Panc1 (cell line): ENCODE results near the gene GPR42. TPM values are rescaled to one million over a fixed set of nuclear protein-coding genes. Genes with fewer than 3 reads are reported as not detected.
"Not testable (repeated sequence)": the region's sequence is repeated elsewhere in the genome, so short reads cannot be mapped to it uniquely, and the experiment has no call there.

Source experiments
- ATAC-seq: fragments of 200-7000 bp; cut with Tn5 transposase; 2 replicates; pipeline ENCODE4 v1.9.1; 2020; ENCODE audit warnings: mild to moderate bottlenecking, moderate library complexity
- BruUV-seq: library from RNA; stranded (reverse); fragments of 400-500 nt; replicated peaks from 2 replicates; lab custom pipeline; 2021; lab: Mats Ljungman, UMichigan
- CTCF ChIA-PET: fragments of 300-600 bp; sonication (Branson Sonifier 250); formaldehyde crosslinking; loops from one replicate; lab custom pipeline; 2022; ENCODE audit warnings: antibody characterized with exemption; lab: Charles Lee
- POLR2A ChIA-PET: fragments of 300-600 bp; sonication (Branson Sonifier 250); formaldehyde crosslinking; loops from one replicate; lab custom pipeline; 2022; ENCODE audit warnings: antibody characterized with exemption; lab: Charles Lee
- DNase-seq: peaks from one replicate; pipeline ENCODE4 v3.0.0-alpha.2; 2010; ENCODE audit warnings: low read depth, low spot score
- H3K27ac ChIP-seq: 2 replicates; pipeline ENCODE4 v1.5.1; 2011; ENCODE audit warnings: mild to moderate bottlenecking, low read length, inconsistent platforms
- H3K27me3 ChIP-seq: fragments of 200-500 bp; sonication (Bioruptor generic); 2 replicates; pipeline ENCODE4 v1.6.0; 2014; ENCODE audit warnings: low read length, inconsistent platforms; ENCODE audit not compliant: control insufficient read depth, insufficient read depth
- H3K36me3 ChIP-seq: fragments of 200-500 bp; sonication (Bioruptor generic); 2 replicates; pipeline ENCODE4 v1.5.1; 2014; ENCODE audit warnings: inconsistent platforms, mild to moderate bottlenecking, low read length, moderate library complexity; ENCODE audit not compliant: control insufficient read depth, insufficient read depth
- H3K4me1 ChIP-seq: 2 replicates; pipeline ENCODE4 v1.5.1; 2011; ENCODE audit warnings: inconsistent platforms, mild to moderate bottlenecking, low read length, moderate library complexity; ENCODE audit not compliant: control insufficient read depth, insufficient read depth
- H3K4me3 ChIP-seq, 2 experiments: 2 replicates each; pipeline ENCODE4 v1.5.1; 2011 to 2012; ENCODE audit warnings: low read depth in 2 of 2, low read length in 2 of 2, mild to moderate bottlenecking in 2 of 2, inconsistent platforms in 1 of 2, moderate library complexity in 1 of 2
- H3K9me3 ChIP-seq: fragments of 200-500 bp; sonication (Bioruptor generic); 2 replicates; pipeline ENCODE4 v1.5.1; 2014; ENCODE audit warnings: low read depth, mild to moderate bottlenecking, inconsistent platforms, low read length, moderate library complexity; ENCODE audit not compliant: control insufficient read depth, insufficient read depth
- POLR2AphosphoS5 ChIP-seq: IDR thresholded peaks from 2 replicates; pipeline ENCODE4 v1.6.1; 2012; ENCODE audit warnings: mild to moderate bottlenecking, low read depth, low read length, moderate library complexity
- SIN3A ChIP-seq: IDR thresholded peaks from 2 replicates; pipeline ENCODE4 v1.6.1; 2012; ENCODE audit warnings: low read depth, mild to moderate bottlenecking, low read length, moderate library complexity, borderline replicate concordance; ENCODE audit not compliant: insufficient read depth
- TCF7L2 ChIP-seq: IDR thresholded peaks from 2 replicates; pipeline ENCODE4 v1.6.1; 2011; ENCODE audit warnings: mild to moderate bottlenecking, low read depth, low read length, inconsistent platforms
- in situ Hi-C: cut with HindIII; loops from 2 replicates; pipeline ENCODE4 v1.10.0; 2016; ENCODE audit warnings: low sequenced_read_pairs, low pct_unique_long_range_greater_than_20kb
- intact Hi-C: fragments of 100-400 bp; cut with micrococcal nuclease; formaldehyde crosslinking; loops from one replicate; pipeline ENCODE4 v1.10.0; 2022; ENCODE audit not compliant: unreplicated experiment
- total RNA-seq: library from RNA; stranded (reverse); gene quantifications from one replicate; pipeline ENCODE4 v1.2.1, GENCODE V29; 2021; ENCODE audit not compliant: unreplicated experiment
- TF ChIP-seq, protein P1 (sequence below), 2 experiments: IDR thresholded peaks; 2 replicates each; pipeline ENCODE4 v1.6.1; 2011 to 2012; ENCODE audit warnings: low read depth in 2 of 2, control low read depth in 1 of 2, low read length in 1 of 2, mild to moderate bottlenecking in 1 of 2, moderate library complexity in 1 of 2; ENCODE audit not compliant: insufficient read depth in 1 of 2
- TF ChIP-seq, protein P2 (sequence below): fragments of 450-650 bp; IDR thresholded peaks from 2 replicates; pipeline ENCODE4 v1.5.1; 2017; ENCODE audit warnings: mild to moderate bottlenecking

Gene GPR42
- total RNA-seq, 1 experiment from 2014 or later, result not detected

DNA sequence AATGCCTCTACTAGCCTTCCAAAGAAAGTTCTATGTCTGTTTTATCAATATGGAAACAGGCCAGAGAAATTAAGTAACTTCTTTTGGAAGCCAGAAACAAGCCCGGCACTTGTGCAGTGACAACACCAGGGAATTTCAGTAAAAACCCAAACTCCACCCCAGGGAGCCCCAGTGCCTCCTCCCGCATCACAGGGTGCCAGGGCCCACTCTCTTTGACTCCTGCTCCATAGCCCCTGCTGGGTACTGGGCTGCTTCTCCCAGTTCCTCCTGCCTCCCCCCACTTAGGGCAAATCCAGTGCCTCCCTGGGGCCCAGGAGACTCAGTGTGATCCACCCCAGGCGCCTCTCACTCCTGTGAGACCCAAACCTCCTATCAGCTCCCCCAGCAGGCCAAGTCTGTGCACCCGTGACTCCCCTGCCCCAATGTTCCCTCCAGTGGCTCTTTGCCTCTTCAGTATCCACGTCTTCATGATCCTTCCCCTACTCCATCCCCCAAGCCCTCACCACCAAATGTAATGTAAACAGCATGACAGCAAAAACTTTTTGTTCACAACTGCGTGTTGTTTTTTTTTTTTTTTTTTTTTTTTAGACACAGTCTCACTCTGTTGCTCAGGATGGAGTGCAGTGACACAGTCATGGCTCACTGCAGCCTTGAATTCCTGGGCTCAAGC, 14.9 kb upstream of the GPR42 start:
- no peak overlapping the region for H3K27ac ChIP-seq
- ATAC-seq (no peak), DNase-seq (no peak)
- POLR2A ChIA-PET, result no interaction called here
- H3K36me3 ChIP-seq, result no peaks in the 10 kb centered on the region
- no TSS peak for BruUV-seq
- in situ Hi-C loops (no loop called here), intact Hi-C loops (loop anchor here (10.0 kb wide), 1 partner anchor 139 kb away; the partner anchor contains the start of gene KRTDAP)
- H3K9me3 ChIP-seq, result no peaks in the 10 kb centered on the region
- 0 out of 2 replicates have a peak, but pooled peaks cover 2% of the 10 kb centered on the region for H3K27me3 ChIP-seq
- H3K4me1 ChIP-seq, result no peaks in the 10 kb centered on the region
- TF ChIP-seq SIN3A (no peak), POLR2AphosphoS5 (no peak)
- TF ChIP-seq, protein P1, sequence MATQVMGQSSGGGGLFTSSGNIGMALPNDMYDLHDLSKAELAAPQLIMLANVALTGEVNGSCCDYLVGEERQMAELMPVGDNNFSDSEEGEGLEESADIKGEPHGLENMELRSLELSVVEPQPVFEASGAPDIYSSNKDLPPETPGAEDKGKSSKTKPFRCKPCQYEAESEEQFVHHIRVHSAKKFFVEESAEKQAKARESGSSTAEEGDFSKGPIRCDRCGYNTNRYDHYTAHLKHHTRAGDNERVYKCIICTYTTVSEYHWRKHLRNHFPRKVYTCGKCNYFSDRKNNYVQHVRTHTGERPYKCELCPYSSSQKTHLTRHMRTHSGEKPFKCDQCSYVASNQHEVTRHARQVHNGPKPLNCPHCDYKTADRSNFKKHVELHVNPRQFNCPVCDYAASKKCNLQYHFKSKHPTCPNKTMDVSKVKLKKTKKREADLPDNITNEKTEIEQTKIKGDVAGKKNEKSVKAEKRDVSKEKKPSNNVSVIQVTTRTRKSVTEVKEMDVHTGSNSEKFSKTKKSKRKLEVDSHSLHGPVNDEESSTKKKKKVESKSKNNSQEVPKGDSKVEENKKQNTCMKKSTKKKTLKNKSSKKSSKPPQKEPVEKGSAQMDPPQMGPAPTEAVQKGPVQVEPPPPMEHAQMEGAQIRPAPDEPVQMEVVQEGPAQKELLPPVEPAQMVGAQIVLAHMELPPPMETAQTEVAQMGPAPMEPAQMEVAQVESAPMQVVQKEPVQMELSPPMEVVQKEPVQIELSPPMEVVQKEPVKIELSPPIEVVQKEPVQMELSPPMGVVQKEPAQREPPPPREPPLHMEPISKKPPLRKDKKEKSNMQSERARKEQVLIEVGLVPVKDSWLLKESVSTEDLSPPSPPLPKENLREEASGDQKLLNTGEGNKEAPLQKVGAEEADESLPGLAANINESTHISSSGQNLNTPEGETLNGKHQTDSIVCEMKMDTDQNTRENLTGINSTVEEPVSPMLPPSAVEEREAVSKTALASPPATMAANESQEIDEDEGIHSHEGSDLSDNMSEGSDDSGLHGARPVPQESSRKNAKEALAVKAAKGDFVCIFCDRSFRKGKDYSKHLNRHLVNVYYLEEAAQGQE (IDR thresholded peaks at IDR 0.05; ENCODE audit: insufficient read depth in 1 of 2, low read depth in 2 of 2, low read length in 1 of 2), result no peak
- CTCF ChIA-PET, result interaction anchor here (0.7 kb wide), 1 partner anchor 9 kb away, joined by 10 read pairs; no protein-coding TSS in a partner anchor
- H3K4me3 ChIP-seq, result no peak overlapping the region

DNA sequence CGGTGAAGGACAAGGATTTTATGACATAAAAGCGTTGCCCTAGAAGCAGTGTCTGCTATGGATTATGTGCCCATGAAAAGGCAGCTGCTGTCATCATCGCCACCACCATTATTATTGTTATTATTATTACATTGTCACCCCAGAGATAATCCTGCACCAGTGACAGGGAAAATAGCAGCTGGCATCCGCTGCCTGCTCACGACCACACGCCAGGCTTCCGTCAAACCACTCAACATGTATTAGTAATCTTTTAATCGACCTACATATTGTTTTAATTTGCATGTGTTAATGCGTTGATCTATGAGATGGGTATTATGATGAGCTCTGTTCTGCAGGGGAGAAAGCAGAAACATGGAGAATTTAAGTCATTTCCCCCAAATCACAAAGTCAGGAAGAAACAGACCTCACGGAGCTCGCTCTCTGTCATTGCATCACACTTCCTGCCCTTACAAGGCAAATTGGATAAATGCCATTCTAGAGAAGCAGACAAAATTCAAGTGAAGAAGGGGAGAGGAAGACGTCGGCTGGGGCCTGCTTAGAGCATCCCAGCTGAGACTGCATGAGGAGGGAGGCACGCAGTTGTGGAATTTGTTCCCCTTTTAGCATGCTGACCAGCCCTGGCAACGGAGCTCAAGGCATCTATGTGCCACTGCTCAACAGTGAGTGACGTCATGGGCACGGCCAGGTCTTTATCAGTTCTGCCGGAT, 12.8 kb upstream of the GPR42 start, which contains the start of gene FFAR3:
TSS of gene FFAR3 (plus strand) at position 594 of the 707 bp plus-strand sequence. CDS start 431 bp downstream, outside the sequence.
- Histone ChIP-seq H3K27me3 (peaks cover 2% of the 10 kb centered on the region; the same call in 1 of the 2 replicates), H3K36me3 (no peaks in the 10 kb centered on the region), H3K4me3 (no peak within 1 kb of the TSS), H3K9me3 (no peaks in the 10 kb centered on the region), H3K27ac (no peak within 1 kb of the TSS), H3K4me1 (no peaks in the 10 kb centered on the region)
- ATAC-seq (no peak), DNase-seq (no peak)
- in situ Hi-C loops, result no loop called here
- ChIA-PET CTCF (interaction anchor here (1.3 kb wide), 1 partner anchor 26 kb away, joined by 3 read pairs; no protein-coding TSS in a partner anchor), POLR2A (no interaction called here)
- no TSS peak for BruUV-seq
- TF ChIP-seq SIN3A (no peak), POLR2AphosphoS5 (no peak), TCF7L2 (no peak)
- TF ChIP-seq, protein P2, sequence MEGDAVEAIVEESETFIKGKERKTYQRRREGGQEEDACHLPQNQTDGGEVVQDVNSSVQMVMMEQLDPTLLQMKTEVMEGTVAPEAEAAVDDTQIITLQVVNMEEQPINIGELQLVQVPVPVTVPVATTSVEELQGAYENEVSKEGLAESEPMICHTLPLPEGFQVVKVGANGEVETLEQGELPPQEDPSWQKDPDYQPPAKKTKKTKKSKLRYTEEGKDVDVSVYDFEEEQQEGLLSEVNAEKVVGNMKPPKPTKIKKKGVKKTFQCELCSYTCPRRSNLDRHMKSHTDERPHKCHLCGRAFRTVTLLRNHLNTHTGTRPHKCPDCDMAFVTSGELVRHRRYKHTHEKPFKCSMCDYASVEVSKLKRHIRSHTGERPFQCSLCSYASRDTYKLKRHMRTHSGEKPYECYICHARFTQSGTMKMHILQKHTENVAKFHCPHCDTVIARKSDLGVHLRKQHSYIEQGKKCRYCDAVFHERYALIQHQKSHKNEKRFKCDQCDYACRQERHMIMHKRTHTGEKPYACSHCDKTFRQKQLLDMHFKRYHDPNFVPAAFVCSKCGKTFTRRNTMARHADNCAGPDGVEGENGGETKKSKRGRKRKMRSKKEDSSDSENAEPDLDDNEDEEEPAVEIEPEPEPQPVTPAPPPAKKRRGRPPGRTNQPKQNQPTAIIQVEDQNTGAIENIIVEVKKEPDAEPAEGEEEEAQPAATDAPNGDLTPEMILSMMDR, result no peak
- TF ChIP-seq, protein P1 (IDR thresholded peaks at IDR 0.05; ENCODE audit: insufficient read depth in 1 of 2, low read depth in 2 of 2, low read length in 1 of 2), result no peak
- intact Hi-C loops, result loop anchor here (10.0 kb wide), 1 partner anchor 137 kb away; the partner anchor contains the start of gene KRTDAP

DNA sequence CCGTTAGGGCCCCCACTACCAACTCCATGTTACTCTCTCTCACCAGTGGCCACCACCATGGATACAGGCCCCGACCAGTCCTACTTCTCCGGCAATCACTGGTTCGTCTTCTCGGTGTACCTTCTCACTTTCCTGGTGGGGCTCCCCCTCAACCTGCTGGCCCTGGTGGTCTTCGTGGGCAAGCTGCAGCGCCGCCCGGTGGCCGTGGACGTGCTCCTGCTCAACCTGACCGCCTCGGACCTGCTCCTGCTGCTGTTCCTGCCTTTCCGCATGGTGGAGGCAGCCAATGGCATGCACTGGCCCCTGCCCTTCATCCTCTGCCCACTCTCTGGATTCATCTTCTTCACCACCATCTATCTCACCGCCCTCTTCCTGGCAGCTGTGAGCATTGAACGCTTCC, 12.0 kb upstream of the GPR42 start:
- H3K27me3 ChIP-seq, H3K9me3 ChIP-seq, ATAC-seq, BruUV-seq, H3K4me3 ChIP-seq, POLR2A ChIA-PET, H3K4me1 ChIP-seq, in situ Hi-C loops, DNase-seq, H3K27ac ChIP-seq, H3K36me3 ChIP-seq, CTCF ChIA-PET: not testable (repeated sequence)
- intact Hi-C loops, result loop anchor here (10.0 kb wide), 1 partner anchor 136 kb away; the partner anchor contains the start of gene KRTDAP
